Osteoblast (primary cell): Measurements from ENCODE around the gene MAP3K10. TPM values are rescaled to one million over a fixed set of nuclear protein-coding genes. Genes with fewer than 3 reads are reported as not detected.

Experiments used
- DNase-seq: peaks from one replicate; pipeline ENCODE4 v3.0.0; 2011; ENCODE audit warnings: low spot score, mixed read lengths; ENCODE audit not compliant: insufficient read length; ENCODE audit errors: missing footprints
- H2AFZ ChIP-seq: 2 replicates; pipeline ENCODE4 v1.6.0; 2011; ENCODE audit warnings: mild to moderate bottlenecking, low read length
- H3K27ac ChIP-seq: 2 replicates; pipeline ENCODE4 v1.5.1; 2011; ENCODE audit warnings: mild to moderate bottlenecking, low read depth, low read length, moderate library complexity
- H3K27me3 ChIP-seq: 2 replicates; pipeline ENCODE4 v1.6.0; 2012; ENCODE audit warnings: mild to moderate bottlenecking, control low read depth, inconsistent platforms, low read length, moderate library complexity; ENCODE audit not compliant: insufficient read depth
- H3K36me3 ChIP-seq: 2 replicates; pipeline ENCODE4 v1.5.1; 2011; ENCODE audit warnings: mild to moderate bottlenecking, low read length, control low read depth, moderate library complexity; ENCODE audit not compliant: insufficient read depth
- H3K4me1 ChIP-seq: 2 replicates; pipeline ENCODE4 v1.5.1; 2011; ENCODE audit warnings: mild to moderate bottlenecking, low read length, control low read depth, moderate library complexity; ENCODE audit not compliant: insufficient read depth
- H3K4me2 ChIP-seq: 2 replicates; pipeline ENCODE4 v1.6.0; 2011; ENCODE audit warnings: mild to moderate bottlenecking, low read length; ENCODE audit not compliant: insufficient read depth
- H3K4me3 ChIP-seq: fragments of 200-600 bp; sonication (generic); 3 replicates; pipeline ENCODE4 v1.5.1; 2012; ENCODE audit warnings: mild to moderate bottlenecking, low read length, inconsistent platforms; ENCODE audit not compliant: insufficient read depth
- H3K79me2 ChIP-seq: 2 replicates; pipeline ENCODE4 v1.6.0; 2012; ENCODE audit warnings: mild to moderate bottlenecking, low read length, control low read depth, inconsistent platforms; ENCODE audit not compliant: insufficient read depth
- H3K9me3 ChIP-seq: 2 replicates; pipeline ENCODE4 v1.5.1; 2011; ENCODE audit warnings: low read depth, low read length, control low read depth
- H4K20me1 ChIP-seq: 2 replicates; pipeline ENCODE4 v1.6.0; 2012; ENCODE audit warnings: mild to moderate bottlenecking, low read length, control low read depth; ENCODE audit not compliant: insufficient read depth
- CTCF ChIP-seq: IDR thresholded peaks from 2 replicates; pipeline ENCODE4 v1.5.1; 2011; ENCODE audit warnings: mild to moderate bottlenecking, low read depth, low read length, moderate library complexity; ENCODE audit errors: extremely low read depth
- total RNA-seq: library from RNA; depleted of rRNA; stranded (reverse); fragments of >200 nt; gene quantifications from 2 replicates; pipeline ENCODE4 v1.2.3, GENCODE V29; 2012

MAP3K10 gene
- total RNA-seq, 1 donor, result 9.8 TPM

GRCh38 chr19:40175820-40176219, 15.4 kb upstream of the MAP3K10 start:
- no peaks in the 10 kb centered on the region for H3K9me3 ChIP-seq
- H3K4me3 ChIP-seq, result no peak overlapping the region
- no peak overlapping the region for H3K4me2 ChIP-seq
- H3K36me3 ChIP-seq, result no peaks in the 10 kb centered on the region
- no peaks in the 10 kb centered on the region for H3K79me2 ChIP-seq
- no peak for DNase-seq
- no peaks in the 10 kb centered on the region for H4K20me1 ChIP-seq
- H3K27me3 ChIP-seq, result no peaks in the 10 kb centered on the region
- H3K4me1 ChIP-seq, result no peaks in the 10 kb centered on the region
- no peak overlapping the region for H3K27ac ChIP-seq
- no peak overlapping the region for H2AFZ ChIP-seq
- no peak for TF ChIP-seq CTCF

GRCh38 chr19:40177286-40178070, 13.7 kb upstream of the MAP3K10 start:
- Histone ChIP-seq H3K4me1 (no peaks in the 10 kb centered on the region), H3K4me2 (no peak overlapping the region), H3K36me3 (no peaks in the 10 kb centered on the region), H3K9me3 (no peaks in the 10 kb centered on the region), H2AFZ (no peak overlapping the region), H4K20me1 (no peaks in the 10 kb centered on the region), H3K27me3 (no peaks in the 10 kb centered on the region), H3K79me2 (no peaks in the 10 kb centered on the region), H3K27ac (no peak overlapping the region), H3K4me3 (no peak overlapping the region)
- no peak for TF ChIP-seq CTCF
- DNase-seq, result no peak

- DNase-seq, result no peak
- Histone ChIP-seq H4K20me1 (no peaks in the 10 kb centered on the region), H3K27ac (no peak overlapping the region), H2AFZ (no peak overlapping the region), H3K36me3 (no peaks in the 10 kb centered on the region), H3K79me2 (no peaks in the 10 kb centered on the region), H3K4me2 (no peak overlapping the region), H3K9me3 (no peaks in the 10 kb centered on the region), H3K27me3 (no peaks in the 10 kb centered on the region), H3K4me1 (no peaks in the 10 kb centered on the region), H3K4me3 (no peak overlapping the region)
- no peak for TF ChIP-seq CTCF
These were observed 12.5 kb upstream of the MAP3K10 start for GRCh38 chr19:40178756-40179155.

GRCh38 chr19:40184273-40184672, 7.0 kb upstream of the MAP3K10 start:
- Histone ChIP-seq H4K20me1 (no peaks in the 10 kb centered on the region), H2AFZ (no peak overlapping the region), H3K4me1 (no peaks in the 10 kb centered on the region), H3K79me2 (no peaks in the 10 kb centered on the region), H3K27me3 (no peaks in the 10 kb centered on the region), H3K27ac (no peak overlapping the region), H3K4me2 (no peak overlapping the region), H3K4me3 (no peak overlapping the region), H3K36me3 (no peaks in the 10 kb centered on the region), H3K9me3 (no peaks in the 10 kb centered on the region)
- DNase-seq, result no peak
- no peak for TF ChIP-seq CTCF
